Ureter (tissue), 1 donor: ENCODE measurements around the gene PCSK4. TPM values are rescaled to one million over a fixed set of nuclear protein-coding genes. Genes with fewer than 3 reads are reported as not detected.
"Not testable (repeated sequence)": the region's sequence is repeated elsewhere in the genome, so short reads cannot be mapped to it uniquely, and the experiment has no call there.

Experiments used
- DNase-seq: peaks from one replicate; pipeline ENCODE4 v3.0.0-alpha.2; 2020; ENCODE audit warnings: low spot score
- total RNA-seq: library from RNA; stranded (reverse); gene quantifications from one replicate; pipeline ENCODE4 v1.2.4, GENCODE V29; 2023
- donor health status: DM: yes; HTN: yes; CAD: no.

Gene PCSK4
- total RNA-seq, 1 donor from 2014 or later = 4.5 TPM

- no peak for DNase-seq
These were observed 31.9 kb upstream of the PCSK4 start for GRCh38 chr19:1522061-1522460.

- DNase-seq = no peak
These were observed 31.5 kb upstream of the PCSK4 start for GRCh38 chr19:1521636-1522035.

DNA sequence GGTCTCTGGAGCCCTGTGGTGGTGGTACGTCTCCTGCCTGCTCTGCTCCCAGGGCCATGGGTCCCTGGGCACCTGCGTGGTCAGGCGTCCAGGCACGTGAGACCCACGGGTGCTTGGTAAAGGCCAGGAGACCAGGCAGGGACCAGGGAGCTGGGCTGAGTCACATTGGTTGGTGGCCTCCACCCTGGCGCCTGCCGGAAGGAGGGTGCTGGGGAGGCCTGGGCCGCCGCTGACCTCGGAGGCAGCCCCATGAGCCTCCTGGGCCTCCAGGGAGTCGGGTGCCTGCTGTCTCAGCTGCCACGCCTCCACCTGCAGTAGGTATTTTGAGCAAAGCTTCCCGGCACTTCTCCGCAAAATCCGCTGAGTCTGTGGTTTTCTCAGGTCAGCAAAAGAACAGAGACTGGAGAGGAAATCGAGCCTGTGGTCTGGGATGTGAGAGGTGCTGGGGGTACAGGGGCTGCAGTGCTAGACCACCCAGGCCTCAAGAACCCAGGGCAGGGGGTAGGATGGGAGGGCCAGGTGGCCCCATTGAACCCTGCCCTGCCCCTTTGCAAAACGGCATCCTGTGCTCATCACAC is 30.1 kb upstream of the PCSK4 start:
- no peak for DNase-seq

GRCh38 chr19:1519802-1520201 is 29.7 kb upstream of the PCSK4 start:
- DNase-seq = not testable (repeated sequence)

DNA sequence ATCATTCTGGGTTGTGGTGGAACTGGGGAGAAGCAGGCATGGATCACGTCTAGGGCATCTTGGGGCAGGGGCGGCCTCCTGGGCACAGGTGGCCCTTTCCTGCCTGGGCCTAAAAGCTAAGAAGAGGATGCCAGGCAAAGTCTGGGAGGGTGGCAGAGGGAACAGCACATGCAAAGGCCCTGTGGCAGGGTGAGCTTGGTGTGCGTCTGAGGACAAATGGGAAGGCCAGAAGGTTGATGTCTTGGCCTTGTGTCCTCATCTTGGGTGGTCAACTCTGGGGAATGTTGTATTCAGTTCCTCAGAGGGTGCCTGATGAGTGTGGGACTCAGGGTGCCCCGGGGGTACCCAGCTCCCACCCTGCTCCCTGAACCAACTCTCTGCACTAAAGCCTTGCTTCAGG is 28.3 kb upstream of the PCSK4 start:
- DNase-seq = no peak

DNA sequence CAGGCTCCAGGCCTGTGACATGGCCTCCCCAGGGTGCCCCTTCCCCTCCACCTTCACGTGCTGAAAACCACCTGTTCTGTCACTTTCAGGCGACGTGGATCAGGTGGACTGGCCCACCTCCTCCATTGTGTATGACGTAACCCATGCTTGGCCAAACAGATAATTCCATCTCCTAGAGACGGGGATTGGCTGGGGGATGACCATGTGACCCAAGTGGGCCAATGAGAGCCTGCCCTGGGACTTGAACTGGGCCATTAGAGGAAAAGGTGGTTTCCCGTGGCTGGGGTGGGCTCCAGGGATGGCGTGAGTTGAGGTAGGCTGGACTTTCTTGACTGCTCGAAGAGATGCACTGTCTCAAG is 26.2 kb upstream of the PCSK4 start:
- DNase-seq = no peak

DNA sequence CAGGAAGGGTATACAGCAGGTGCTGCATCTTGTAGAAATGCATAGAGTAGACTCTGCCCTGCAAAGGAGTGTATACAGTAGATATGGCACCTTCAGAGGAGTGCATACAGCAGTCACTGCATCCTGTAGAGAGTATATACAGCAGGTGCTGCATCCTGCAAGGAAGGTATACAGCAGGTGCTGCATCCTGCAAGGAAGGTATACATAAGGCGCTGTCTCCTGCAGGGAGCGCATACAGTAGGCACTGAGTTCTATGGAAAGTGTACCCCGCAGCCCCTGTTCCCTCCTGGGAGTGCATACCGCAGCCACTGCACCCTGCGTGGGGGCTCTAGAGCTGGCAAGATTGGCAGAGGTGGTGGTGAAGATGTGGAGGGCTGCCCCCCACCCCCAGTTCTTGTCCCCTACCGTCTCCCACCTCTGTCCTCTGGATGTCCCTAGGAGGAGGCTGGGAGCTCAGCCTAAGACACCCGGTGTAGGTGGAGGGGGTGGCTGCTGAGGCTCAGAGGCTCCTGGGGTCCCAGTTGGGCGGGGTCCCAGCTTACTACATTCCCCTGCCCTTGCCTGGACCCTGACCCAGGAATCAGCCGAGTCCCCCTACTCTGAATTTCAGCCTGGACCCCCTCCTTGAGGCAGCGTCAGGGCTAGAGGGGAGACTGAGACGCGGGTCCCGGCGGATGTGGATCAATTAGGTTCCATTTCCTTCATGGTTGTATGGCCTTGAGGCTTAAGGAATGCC is 25.0 kb upstream of the PCSK4 start:
- DNase-seq = no peak

DNA sequence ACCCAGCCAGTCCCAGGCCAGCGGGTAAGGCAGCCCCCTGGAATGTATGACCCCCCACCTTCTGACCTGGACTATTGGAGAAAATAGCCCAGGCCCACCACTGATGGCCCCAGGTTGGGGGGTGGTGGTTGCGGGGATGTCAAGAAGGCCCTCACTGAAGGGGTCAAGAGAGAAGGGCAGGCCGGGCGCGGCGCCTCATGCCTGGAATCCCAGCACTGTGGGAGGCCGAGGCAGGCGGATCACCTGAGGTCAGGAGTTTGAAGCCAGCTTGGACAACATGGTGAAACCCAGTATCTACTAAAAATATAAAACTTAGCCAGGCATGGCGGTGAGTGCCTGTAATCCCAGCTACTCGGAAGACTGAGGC is 24.1 kb upstream of the PCSK4 start:
- DNase-seq = no peak

GRCh38 chr19:1513499-1514294 is 23.5 kb upstream of the PCSK4 start:
- DNase-seq = no peak

DNA sequence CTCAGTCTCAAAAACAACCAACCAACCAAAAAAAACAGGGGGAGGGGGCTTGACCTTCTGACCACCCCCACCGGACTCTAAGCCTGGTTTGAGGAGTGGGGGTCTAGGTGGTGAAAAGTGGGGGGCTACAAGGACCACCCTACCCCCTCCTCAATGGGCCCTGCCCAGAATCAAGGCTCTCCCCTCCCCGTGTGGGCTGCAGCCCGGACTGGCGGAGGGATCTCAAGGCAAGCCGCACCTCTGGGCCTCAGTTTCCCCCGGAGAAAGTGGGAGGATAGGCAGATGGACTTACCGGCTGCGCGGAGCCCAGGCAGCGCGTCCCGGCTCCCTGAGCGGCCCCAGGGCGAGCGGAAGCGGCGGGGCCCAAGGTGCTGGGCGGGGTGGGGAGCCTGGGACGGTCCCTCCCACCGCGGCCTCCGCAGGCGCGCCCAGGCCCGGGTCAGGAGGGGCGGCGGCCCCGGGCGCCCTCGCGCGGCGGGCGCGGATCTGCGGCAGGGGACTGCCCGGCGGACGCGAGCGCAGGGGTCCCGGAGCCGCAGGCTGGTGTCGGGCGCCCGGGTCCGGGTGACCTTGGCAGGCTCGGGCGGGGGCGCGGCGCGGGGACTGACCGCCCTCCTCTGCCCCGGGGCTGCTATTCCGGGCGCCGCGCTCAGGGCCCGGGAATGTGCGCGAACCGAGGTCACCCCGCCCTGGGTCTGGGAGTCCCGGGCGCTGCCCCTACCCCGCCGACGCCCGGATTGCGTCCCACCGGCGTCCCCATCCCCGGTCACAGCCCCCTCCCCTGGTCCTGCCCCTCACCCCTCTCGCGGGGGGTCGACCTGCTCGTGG is 22.7 kb upstream of the PCSK4 start, which contains the start of gene ADAMTSL5:
Gene ADAMTSL5, minus strand, starts transcription at position 349 of the 828 bp plus-strand sequence. CDS start 2,076 bp downstream, outside the sequence.
- no peak for DNase-seq

GRCh38 chr19:1511318-1512317 is 21.5 kb upstream of the PCSK4 start:
- no peak for DNase-seq

GRCh38 chr19:1510807-1511206 is 20.7 kb upstream of the PCSK4 start:
- DNase-seq = no peak

DNA sequence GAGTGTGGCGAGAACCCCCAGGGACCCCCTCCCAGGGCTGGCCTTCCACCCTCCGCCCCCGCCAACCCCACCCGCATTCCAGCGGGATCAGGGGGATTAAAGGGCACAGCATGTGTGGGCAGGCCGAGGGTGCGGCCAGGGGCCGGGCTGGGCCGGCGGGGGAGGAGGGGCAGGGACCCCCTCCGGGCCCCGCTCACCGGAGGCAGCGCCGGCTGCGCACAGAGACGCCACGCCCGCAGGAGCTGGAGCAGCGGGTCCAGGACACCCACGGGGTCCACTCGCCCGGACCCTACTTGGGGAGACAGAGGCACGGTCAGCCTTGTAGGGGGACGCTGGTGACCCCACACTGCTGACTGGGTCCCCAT is 20.3 kb upstream of the PCSK4 start:
- DNase-seq = no peak

- no peak for DNase-seq
These were observed 19.7 kb upstream of the PCSK4 start for GRCh38 chr19:1509602-1510441.

GRCh38 chr19:1508507-1508856 is 18.3 kb upstream of the PCSK4 start:
- DNase-seq = no peak

DNA sequence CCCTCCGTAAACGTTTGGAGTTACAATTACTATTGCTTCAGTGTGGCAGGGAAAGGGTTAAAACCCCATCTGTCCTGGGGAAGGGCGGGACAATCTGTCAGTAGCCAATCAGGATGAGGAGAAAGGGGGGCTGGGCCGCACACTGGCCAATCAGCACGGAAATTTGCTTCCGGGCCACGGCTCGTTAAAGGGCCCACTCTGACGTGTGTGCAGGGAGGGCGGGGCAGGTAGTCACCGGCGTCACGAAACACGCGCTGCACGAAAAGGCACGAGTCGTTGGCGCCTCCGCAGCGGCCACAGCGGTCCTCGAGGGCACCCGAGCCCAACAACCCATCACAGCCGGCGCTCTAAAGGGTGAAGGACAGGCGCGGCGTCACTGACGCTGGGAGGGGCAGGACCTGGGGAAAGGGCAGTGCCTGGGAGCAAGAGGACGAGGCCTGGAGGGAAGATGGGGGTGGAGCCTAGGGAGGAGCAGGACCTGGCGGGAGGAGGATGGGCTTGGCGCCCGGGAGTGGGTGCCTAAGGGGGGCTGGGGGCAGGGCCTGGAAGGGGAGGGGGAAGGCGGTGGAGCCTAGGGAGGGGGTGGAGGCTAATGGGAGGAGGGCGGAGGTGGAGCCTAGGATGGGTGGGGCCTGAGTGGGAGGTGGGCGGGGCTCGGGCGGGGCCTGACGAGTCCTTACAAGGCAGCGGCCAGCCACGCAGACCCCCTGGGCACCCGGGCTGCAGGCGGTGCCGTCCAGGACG is 17.8 kb upstream of the PCSK4 start:
- peak; percentile 96 for DNase-seq

DNA sequence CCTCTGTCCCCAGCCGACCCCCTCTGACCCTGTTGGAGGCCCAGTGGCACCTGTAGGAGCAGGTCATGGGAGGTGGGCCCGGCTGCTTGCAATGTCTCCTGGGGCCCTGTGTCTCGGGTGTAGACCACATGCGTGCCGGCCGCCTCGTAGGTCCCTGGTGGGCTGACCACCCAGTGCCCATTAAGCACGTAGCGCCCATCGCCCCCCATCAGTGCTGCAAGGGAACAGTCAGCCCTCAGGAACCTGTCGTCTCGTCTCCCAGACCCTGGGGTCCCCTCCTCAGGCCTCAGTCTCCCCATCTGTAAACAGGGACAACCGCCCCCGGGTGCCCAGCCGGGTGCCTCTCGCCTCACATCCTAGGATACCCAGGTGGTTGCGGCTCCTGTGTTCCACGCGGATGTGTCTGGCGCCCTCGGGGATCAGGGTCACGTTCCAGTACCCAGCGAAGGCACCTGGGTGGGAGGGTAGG is 17.1 kb upstream of the PCSK4 start:
- DNase-seq = no peak

DNA sequence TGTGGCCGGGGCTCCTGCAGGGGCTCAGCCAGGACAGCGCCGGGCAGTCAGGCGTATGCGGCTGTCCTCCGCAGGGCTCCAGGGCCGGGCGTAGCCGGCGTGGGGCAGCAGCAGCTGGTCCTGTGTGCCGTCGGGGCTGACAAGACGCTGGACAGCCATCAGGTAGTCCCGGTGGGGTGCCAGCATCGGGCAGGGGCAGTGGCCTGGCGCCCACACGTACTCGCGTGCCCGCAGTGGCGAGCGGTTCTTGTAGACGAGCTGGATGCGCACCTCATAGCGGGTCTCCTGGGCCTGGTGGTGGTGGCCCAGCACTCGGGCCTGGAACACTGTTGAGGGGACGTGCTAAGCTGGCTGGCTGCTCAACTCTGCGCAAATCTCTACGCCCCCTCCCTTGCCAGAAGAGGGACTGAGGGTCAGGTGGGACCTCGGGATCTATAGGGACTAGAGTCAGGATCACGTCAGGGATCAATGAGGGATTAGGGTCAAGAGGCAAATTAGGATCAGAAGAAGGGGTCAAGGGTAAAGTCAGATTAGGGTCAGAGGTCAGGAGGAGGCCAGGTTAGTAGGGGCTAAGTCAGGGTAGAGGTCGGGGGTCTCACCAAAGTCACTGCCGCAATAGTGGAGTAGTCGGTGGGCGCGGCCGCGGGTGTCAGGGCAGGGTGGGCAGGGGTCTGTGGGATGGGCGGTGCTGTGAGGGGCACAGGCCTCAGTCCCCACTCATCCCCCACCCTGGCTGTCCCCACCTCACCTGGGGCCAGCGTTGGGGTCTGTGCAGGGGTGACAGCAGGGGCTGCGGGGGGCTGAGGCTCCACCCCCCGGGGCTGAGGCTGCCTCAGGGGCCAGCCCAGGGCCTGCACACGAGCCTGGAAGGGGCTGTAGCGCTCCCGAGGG is 16.1 kb upstream of the PCSK4 start:
- no peak for DNase-seq
